Measurements from ENCODE around the gene CCDC170.

CCDC170 gene

GRCh38 chr6:151656392-151656791, 162.6 kb downstream of the CCDC170 start:
- DNase-seq (ENCODE audit: low read depth): no peak

GRCh38 chr6:151658091-151658490, 164.3 kb downstream of the CCDC170 start:
- no peak for DNase-seq (ENCODE audit: low read depth)

- no peak for DNase-seq (ENCODE audit: low read depth)
Measured at GRCh38 chr6:151659212-151659611, 165.4 kb downstream of the CCDC170 start.

GRCh38 chr6:151661509-151661908, 167.7 kb downstream of the CCDC170 start:
- no peak for DNase-seq (ENCODE audit: low read depth)

- DNase-seq (ENCODE audit: low read depth): no peak
Measured at GRCh38 chr6:151661928-151662327, 168.1 kb downstream of the CCDC170 start.

- no peak for DNase-seq (ENCODE audit: low read depth)
Measured at GRCh38 chr6:151663559-151663958, 169.7 kb downstream of the CCDC170 start.

- no peak for DNase-seq (ENCODE audit: low read depth)
Measured at GRCh38 chr6:151664390-151664789, 170.6 kb downstream of the CCDC170 start.

GRCh38 chr6:151665329-151665728, 171.5 kb downstream of the CCDC170 start:
- DNase-seq (ENCODE audit: low read depth): no peak

GRCh38 chr6:151666526-151666925, 172.7 kb downstream of the CCDC170 start:
- no peak for DNase-seq (ENCODE audit: low read depth)

- DNase-seq (ENCODE audit: low read depth): no peak
Measured at GRCh38 chr6:151669208-151669560, 175.4 kb downstream of the CCDC170 start.

GRCh38 chr6:151670116-151670515, 176.3 kb downstream of the CCDC170 start:
- DNase-seq (ENCODE audit: low read depth): no peak
